ENCODE results near the gene GPATCH1. TPM values are rescaled to one million over a fixed set of nuclear protein-coding genes. Genes with fewer than 3 reads are reported as not detected.
A peak's percentile ranks its signal among the peaks of the same experiment; 100 is the strongest.

The GPATCH1 gene
- total RNA-seq, 1 experiment from 2014 or later: 34.7 TPM

DNA sequence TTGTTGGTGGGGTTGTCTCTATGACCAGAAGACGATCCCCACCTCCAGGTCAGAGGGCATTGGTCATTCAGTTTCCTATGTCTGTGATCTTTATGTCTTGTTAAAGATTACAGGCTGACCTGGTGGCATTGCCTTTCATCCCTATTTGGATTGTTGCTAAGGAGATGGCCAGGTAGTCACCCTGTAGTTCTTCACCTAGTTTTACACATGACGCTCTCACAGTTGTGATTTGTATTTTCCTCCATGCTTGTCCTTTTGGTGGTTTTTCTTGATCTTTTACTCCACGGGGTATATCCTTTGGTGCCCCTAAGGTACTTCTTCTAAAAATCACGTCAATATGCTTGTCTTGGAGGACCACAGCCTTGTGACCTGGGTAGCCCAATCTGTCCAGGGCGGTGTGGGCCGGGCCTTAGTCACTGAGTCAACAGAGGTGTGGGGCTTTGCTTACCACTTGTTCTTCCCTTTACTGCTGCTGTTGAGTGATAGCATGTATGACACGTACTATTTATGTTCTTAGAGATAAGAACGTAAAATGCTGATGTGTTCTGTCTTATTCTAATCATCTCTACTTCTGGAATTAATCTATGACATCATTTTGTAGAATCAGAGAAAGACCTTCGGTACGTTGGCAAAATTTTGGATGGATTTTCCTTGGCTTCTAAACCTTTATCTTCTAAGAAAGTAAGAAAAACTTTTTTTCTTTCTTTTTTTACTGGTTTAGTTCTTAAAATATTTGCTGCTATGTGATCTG is 20.1 kb downstream of the GPATCH1 start:
- H3K4me1 ChIP-seq (ENCODE audit: control insufficient read depth, insufficient read depth, low read length): peaks cover 15% of the 10 kb centered on the region
- no peak overlapping the region for H3K4me3 ChIP-seq (ENCODE audit: low read depth in 2 of 2, low read length in 2 of 2)
- in situ Hi-C loops (cut with HindIII; ENCODE audit: low pct_unique_long_range_greater_than_20kb, low sequenced_read_pairs) (no loop called here), intact Hi-C loops (cut with micrococcal nuclease; ENCODE audit: unreplicated experiment) (no loop called here)
- ChIA-PET POLR2A (interaction anchor here (0.6 kb wide), 1 partner anchor 1109 kb away, joined by 3 read pairs; no protein-coding TSS in a partner anchor), CTCF (interaction anchor here (0.6 kb wide), 1 partner anchor 237 kb away, joined by 6 read pairs; no protein-coding TSS in a partner anchor)
- TF ChIP-seq SIN3A (IDR thresholded peaks at IDR 0.05; ENCODE audit: borderline replicate concordance, insufficient read depth, low read depth, low read length) (no peak), POLR2AphosphoS5 (IDR thresholded peaks at IDR 0.05; ENCODE audit: low read depth, low read length) (no peak), TCF7L2 (IDR thresholded peaks at IDR 0.05; ENCODE audit: low read depth, low read length) (no peak)
- TF ChIP-seq, protein P1, sequence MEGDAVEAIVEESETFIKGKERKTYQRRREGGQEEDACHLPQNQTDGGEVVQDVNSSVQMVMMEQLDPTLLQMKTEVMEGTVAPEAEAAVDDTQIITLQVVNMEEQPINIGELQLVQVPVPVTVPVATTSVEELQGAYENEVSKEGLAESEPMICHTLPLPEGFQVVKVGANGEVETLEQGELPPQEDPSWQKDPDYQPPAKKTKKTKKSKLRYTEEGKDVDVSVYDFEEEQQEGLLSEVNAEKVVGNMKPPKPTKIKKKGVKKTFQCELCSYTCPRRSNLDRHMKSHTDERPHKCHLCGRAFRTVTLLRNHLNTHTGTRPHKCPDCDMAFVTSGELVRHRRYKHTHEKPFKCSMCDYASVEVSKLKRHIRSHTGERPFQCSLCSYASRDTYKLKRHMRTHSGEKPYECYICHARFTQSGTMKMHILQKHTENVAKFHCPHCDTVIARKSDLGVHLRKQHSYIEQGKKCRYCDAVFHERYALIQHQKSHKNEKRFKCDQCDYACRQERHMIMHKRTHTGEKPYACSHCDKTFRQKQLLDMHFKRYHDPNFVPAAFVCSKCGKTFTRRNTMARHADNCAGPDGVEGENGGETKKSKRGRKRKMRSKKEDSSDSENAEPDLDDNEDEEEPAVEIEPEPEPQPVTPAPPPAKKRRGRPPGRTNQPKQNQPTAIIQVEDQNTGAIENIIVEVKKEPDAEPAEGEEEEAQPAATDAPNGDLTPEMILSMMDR (IDR thresholded peaks at IDR 0.05): no peak
- TF ChIP-seq, protein P2, sequence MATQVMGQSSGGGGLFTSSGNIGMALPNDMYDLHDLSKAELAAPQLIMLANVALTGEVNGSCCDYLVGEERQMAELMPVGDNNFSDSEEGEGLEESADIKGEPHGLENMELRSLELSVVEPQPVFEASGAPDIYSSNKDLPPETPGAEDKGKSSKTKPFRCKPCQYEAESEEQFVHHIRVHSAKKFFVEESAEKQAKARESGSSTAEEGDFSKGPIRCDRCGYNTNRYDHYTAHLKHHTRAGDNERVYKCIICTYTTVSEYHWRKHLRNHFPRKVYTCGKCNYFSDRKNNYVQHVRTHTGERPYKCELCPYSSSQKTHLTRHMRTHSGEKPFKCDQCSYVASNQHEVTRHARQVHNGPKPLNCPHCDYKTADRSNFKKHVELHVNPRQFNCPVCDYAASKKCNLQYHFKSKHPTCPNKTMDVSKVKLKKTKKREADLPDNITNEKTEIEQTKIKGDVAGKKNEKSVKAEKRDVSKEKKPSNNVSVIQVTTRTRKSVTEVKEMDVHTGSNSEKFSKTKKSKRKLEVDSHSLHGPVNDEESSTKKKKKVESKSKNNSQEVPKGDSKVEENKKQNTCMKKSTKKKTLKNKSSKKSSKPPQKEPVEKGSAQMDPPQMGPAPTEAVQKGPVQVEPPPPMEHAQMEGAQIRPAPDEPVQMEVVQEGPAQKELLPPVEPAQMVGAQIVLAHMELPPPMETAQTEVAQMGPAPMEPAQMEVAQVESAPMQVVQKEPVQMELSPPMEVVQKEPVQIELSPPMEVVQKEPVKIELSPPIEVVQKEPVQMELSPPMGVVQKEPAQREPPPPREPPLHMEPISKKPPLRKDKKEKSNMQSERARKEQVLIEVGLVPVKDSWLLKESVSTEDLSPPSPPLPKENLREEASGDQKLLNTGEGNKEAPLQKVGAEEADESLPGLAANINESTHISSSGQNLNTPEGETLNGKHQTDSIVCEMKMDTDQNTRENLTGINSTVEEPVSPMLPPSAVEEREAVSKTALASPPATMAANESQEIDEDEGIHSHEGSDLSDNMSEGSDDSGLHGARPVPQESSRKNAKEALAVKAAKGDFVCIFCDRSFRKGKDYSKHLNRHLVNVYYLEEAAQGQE (IDR thresholded peaks at IDR 0.05; ENCODE audit: insufficient read depth in 1 of 2, low read depth in 2 of 2, low read length in 1 of 2): no peak
- BruUV-seq (replicated peaks): no TSS peak
- peak; percentile 47 for DNase-seq (ENCODE audit: low read depth, low spot score)
- peak; percentile 73 for ATAC-seq
- H3K27me3 ChIP-seq (ENCODE audit: control insufficient read depth, insufficient read depth, low read length): no peaks in the 10 kb centered on the region
- peak overlapping the region; percentile 45 for H3K27ac ChIP-seq (ENCODE audit: low read length)
- H3K9me3 ChIP-seq (ENCODE audit: control insufficient read depth, insufficient read depth, low read depth, low read length): no peaks in the 10 kb centered on the region
- peaks cover 35% of the 10 kb centered on the region for H3K36me3 ChIP-seq (ENCODE audit: control insufficient read depth, insufficient read depth, low read length)

DNA sequence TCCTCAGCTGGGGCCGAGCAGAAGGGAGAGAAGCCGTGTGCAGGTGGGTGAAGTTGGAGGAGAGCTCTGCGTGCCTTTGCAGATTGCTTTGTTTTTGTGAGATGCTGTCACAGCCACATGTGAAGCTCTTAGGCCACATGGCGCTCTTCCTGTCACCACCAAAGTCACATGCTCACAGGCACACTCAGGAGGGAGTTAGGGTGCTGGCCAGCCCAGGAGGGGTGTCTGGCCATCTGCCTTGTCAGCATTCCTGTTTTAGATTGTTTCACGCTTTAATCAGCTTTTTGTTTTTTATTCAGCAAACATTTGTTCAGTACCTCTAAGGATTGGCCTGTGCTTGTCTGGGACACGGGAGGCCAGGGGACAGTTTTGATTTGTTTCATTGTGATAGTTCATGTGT is 21.9 kb downstream of the GPATCH1 start:
- intact Hi-C loops (cut with micrococcal nuclease; ENCODE audit: unreplicated experiment): no loop called here
- POLR2A ChIA-PET: no interaction called here
- CTCF ChIA-PET: no interaction called here
- Histone ChIP-seq H3K27me3 (ENCODE audit: control insufficient read depth, insufficient read depth, low read length) (no peaks in the 10 kb centered on the region), H3K4me1 (ENCODE audit: control insufficient read depth, insufficient read depth, low read length) (peaks cover 9% of the 10 kb centered on the region), H3K36me3 (ENCODE audit: control insufficient read depth, insufficient read depth, low read length) (peaks cover 29% of the 10 kb centered on the region), H3K27ac (ENCODE audit: low read length) (0 out of 2 replicates have a peak overlapping the region, but pooled peaks have one; percentile 32), H3K4me3 (ENCODE audit: low read depth in 2 of 2, low read length in 2 of 2) (no peak overlapping the region), H3K9me3 (ENCODE audit: control insufficient read depth, insufficient read depth, low read depth, low read length) (no peaks in the 10 kb centered on the region)
- BruUV-seq (replicated peaks): TSS peak; percentile 65
- no peak for DNase-seq (ENCODE audit: low read depth, low spot score)
- in situ Hi-C loops (cut with HindIII; ENCODE audit: low pct_unique_long_range_greater_than_20kb, low sequenced_read_pairs): no loop called here
- no peak for ATAC-seq
- TF ChIP-seq, protein P1 (IDR thresholded peaks at IDR 0.05): no peak
- TF ChIP-seq, protein P2 (IDR thresholded peaks at IDR 0.05; ENCODE audit: insufficient read depth in 1 of 2, low read depth in 2 of 2, low read length in 1 of 2): no peak
- TF ChIP-seq SIN3A (IDR thresholded peaks at IDR 0.05; ENCODE audit: borderline replicate concordance, insufficient read depth, low read depth, low read length) (no peak), POLR2AphosphoS5 (IDR thresholded peaks at IDR 0.05; ENCODE audit: low read depth, low read length) (no peak), TCF7L2 (IDR thresholded peaks at IDR 0.05; ENCODE audit: low read depth, low read length) (no peak)
